Measurements from ENCODE around the gene KCNMA1.

Gene KCNMA1

DNA sequence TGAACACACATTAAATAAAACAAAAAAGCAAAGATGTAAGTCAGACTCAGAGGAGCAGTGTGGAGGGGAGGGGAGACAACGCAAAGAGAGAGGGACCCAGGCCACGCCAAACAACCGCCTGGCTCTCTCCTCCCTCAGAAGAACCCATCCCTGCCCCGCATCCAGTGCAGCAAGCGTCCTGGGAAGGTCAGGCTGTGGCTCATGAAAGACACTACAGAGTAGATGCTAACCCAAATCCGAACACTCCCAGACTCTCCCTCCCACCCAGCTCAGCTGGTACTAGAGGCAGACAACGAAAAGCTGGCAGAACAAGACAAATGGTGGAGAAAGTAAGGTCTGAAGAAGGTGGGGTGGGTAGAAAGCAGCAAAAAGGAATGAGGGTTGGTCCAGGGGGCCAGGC, 39.0 kb downstream of the KCNMA1 start:
- TF ChIP-seq, protein P1, sequence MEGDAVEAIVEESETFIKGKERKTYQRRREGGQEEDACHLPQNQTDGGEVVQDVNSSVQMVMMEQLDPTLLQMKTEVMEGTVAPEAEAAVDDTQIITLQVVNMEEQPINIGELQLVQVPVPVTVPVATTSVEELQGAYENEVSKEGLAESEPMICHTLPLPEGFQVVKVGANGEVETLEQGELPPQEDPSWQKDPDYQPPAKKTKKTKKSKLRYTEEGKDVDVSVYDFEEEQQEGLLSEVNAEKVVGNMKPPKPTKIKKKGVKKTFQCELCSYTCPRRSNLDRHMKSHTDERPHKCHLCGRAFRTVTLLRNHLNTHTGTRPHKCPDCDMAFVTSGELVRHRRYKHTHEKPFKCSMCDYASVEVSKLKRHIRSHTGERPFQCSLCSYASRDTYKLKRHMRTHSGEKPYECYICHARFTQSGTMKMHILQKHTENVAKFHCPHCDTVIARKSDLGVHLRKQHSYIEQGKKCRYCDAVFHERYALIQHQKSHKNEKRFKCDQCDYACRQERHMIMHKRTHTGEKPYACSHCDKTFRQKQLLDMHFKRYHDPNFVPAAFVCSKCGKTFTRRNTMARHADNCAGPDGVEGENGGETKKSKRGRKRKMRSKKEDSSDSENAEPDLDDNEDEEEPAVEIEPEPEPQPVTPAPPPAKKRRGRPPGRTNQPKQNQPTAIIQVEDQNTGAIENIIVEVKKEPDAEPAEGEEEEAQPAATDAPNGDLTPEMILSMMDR (IDR thresholded peaks at IDR 0.05; ENCODE audit: low read depth, low read length) = no peak
- no peak overlapping the region for H3K4me3 ChIP-seq (ENCODE audit: low read depth, low read length)

DNA sequence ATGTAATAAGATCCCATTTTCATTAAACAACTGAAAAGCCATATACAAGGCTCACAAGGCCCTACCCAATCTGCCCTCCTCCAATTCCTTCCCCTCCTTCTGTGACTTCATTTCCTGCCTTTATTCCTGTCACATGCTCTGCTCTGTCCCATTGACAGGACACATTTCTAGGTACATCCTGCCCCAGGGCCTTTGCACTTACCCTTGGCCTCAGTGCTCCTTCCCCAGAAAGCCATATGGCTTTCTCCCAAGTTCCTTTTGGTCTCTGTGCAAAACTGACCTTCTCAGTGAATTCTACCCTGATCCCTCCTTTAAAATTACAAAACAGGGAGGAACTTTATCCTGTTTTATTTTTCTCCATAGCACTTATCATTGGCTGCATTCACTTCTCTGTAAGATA, 40.0 kb downstream of the KCNMA1 start:
- TF ChIP-seq, protein P1 (IDR thresholded peaks at IDR 0.05; ENCODE audit: low read depth, low read length) = no peak
- no peak overlapping the region for H3K4me3 ChIP-seq (ENCODE audit: low read depth, low read length)

DNA sequence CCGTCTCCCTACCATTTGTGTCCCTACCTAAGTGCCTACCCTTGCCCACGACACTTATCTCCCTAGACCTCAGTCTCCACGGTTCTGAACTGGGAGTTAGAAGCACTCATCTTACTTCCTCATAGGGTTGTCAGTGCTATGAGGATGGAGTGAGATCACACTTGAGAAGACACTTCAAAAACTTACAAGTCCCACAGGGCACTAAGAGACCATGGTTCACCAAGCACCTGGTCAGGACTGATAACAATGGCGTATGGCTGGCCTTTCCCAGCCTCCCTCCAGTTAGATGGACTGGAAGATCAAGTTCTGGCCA, 43.2 kb downstream of the KCNMA1 start:
- H3K4me3 ChIP-seq (ENCODE audit: low read depth, low read length) = no peak overlapping the region
- TF ChIP-seq, protein P1 (IDR thresholded peaks at IDR 0.05; ENCODE audit: low read depth, low read length) = no peak

DNA sequence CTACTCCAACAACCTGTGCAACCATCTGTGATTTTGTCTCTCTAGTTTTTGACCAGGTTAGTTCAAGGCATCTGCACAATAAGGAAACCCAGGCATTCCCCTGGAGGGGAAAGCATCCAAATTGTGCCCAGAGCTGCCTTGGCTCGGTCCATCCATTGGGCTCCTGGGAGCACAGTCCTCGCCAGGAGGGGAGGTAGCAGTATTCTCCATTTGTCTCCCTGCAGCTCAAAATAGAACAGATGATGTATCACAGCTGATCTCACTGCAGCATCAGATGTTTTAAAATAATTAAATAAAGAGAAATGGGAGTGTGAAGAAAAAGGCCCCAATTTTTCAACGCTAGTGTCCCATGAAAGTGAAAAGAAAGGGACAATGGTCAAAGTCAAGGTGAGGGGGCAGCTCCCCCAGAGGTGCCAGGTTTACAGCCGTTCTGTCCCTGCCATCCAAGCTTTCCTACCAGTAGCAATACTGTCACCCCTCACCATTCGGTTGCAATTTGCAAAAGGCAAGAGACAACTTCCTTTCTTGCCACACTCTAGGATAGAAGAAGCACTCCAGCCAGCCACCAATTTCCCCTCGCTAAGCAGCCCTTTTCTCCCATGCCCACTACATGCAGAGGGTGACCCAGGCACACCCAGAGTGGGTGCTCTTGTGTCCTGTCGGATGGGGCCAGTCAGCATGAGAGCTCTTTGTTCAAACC, 43.7 kb downstream of the KCNMA1 start:
- TF ChIP-seq, protein P1 (IDR thresholded peaks at IDR 0.05; ENCODE audit: low read depth, low read length) = no peak
- no peak overlapping the region for H3K4me3 ChIP-seq (ENCODE audit: low read depth, low read length)

DNA sequence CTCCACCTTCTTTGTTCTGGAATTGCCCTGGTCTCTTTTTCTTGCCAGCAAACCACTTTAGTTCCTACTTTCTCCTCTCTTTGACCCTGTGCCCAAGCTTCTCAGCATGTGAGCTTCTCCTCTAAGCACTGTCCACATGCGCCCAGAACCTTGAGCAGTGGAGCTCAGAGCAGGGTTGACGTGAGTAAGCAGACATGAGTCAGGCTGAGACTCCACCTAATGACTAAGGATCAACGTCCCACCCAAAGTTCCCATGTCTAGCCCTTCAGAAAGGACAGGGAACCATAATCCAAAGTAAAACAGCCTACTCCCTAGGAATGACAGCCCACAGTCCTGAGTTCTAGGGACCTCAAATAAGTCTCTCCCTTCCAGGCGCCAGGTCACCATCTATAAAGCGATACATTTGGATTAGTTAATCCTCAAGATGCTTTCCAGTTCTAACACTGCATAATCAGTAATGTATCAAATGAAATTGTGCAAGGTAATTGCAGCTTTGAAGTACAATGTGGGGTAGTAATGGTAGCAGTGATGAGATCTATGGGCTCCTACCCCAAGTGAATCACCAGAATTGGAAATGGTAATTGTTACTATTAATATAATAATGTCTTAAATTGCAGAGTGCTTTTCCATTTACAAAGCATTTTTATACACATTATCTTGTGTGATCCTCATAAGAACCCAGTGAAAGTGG, 44.5 kb downstream of the KCNMA1 start:
- H3K4me3 ChIP-seq (ENCODE audit: low read depth, low read length) = no peak overlapping the region
- TF ChIP-seq, protein P1 (IDR thresholded peaks at IDR 0.05; ENCODE audit: low read depth, low read length) = no peak

DNA sequence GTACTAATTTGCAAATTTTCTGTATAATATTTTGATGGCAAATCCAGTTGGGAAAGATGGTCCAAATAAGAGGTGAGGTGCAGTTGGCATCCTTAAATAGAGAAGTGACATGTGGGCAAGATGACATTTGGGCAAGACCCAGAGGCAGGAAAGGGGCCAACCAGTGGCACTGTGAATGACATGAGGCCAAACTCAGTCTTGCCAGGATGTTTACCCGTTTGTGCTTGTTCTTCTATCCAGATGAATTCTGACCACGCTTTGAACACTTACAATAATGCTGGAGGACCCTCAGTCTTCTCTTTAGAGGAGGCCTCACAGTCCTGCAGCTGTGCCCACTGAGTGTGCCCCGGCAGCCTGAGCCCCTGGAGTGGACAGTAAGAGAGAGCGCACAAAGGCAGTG, 45.1 kb downstream of the KCNMA1 start:
- TF ChIP-seq, protein P1 (IDR thresholded peaks at IDR 0.05; ENCODE audit: low read depth, low read length) = no peak
- H3K4me3 ChIP-seq (ENCODE audit: low read depth, low read length) = no peak overlapping the region

DNA sequence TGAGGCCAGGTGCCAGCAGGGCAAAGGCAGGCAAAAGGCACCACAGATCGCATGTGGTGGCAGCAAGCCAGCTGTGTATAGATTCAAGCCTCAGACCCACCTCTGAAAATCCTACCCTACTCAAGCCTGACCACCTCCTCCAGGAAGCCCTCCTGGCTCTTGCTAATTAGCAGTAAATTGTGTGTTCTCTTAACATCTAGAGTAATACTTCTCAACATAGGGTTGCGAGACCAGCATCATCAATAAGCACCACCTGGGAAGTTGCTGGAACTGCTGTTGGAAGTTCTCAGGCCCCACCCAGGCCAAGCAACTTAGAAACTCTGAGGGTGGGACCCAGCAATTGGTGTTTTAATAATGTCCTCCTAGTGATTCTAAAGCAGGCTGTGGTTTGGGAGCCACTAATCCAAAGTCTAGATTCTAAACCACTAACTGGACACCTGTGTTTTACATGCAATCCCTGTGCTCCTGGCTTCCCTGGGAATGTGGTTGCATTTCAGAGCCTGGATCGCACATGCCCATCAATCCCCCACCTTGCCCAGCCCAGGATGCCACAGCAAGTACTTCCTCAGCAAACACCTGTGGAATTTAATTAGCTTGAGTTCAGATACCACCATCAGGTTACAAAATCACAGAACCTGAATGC, 46.2 kb downstream of the KCNMA1 start:
- TF ChIP-seq, protein P1 (IDR thresholded peaks at IDR 0.05; ENCODE audit: low read depth, low read length) = no peak
- no peak overlapping the region for H3K4me3 ChIP-seq (ENCODE audit: low read depth, low read length)
